B cell (primary cell): ENCODE data around the gene ARID4B. TPM values are rescaled to one million over a fixed set of nuclear protein-coding genes. Genes with fewer than 3 reads are reported as not detected.

ENCODE experiments used
- ATAC-seq: fragments of 200-7000 bp; cut with Tn5 transposase; one replicate; pipeline ENCODE4 v1.10.0; 2021; ENCODE audit warnings: low read depth, mild to moderate bottlenecking, moderate number of reproducible peaks, moderate library complexity
- CTCF ChIA-PET: fragments of 350-600 bp; sonication (Branson Sonifier 250); formaldehyde crosslinking; loops from one replicate; lab custom pipeline; 2021; ENCODE audit warnings: antibody characterized with exemption, inconsistent platforms; lab: Charles Lee
- POLR2A ChIA-PET: fragments of 350-600 bp; sonication (Branson Sonifier 250); formaldehyde crosslinking; loops from one replicate; lab custom pipeline; 2021; ENCODE audit warnings: antibody characterized with exemption; lab: Charles Lee
- DNase-seq: peaks from one replicate; pipeline ENCODE4 v3.0.0; 2013
- H2AFZ ChIP-seq: 2 replicates; pipeline ENCODE4 v1.6.1; 2012; ENCODE audit warnings: mild to moderate bottlenecking, low read depth, low read length; ENCODE audit not compliant: insufficient read depth, poor library complexity, severe bottlenecking
- H3K27ac ChIP-seq, 2 donors: 1 replicate in 1 of 2; 2 replicates in 1 of 2; pipeline ENCODE4 v1.5.1; 2012 to 2013; ENCODE audit warnings: low read length in 2 of 2, mild to moderate bottlenecking in 2 of 2, moderate library complexity in 1 of 2
- H3K27me3 ChIP-seq, 4 experiments: fragments of 200-600 bp in 1 of 4; sonication (generic) in 1 of 4; replicated peaks in 1 of 4; 1 replicate in 2 of 4; 2 replicates in 2 of 4; pipeline versions ENCODE4 v1.6.1 to v1.7.0; 2013 to 2016; ENCODE audit warnings: low read length in 3 of 4, mild to moderate bottlenecking in 2 of 4, mixed read lengths in 1 of 4, moderate library complexity in 1 of 4; ENCODE audit not compliant: insufficient read depth in 4 of 4, control insufficient read depth in 3 of 4; ENCODE audit errors: control extremely low read depth in 1 of 4
- H3K36me3 ChIP-seq, 2 experiments: replicated peaks in 1 of 2; 1 replicate in 1 of 2; 2 replicates in 1 of 2; pipeline versions ENCODE4 v1.6.1 to v1.7.1; 2013; ENCODE audit warnings: low read length in 1 of 2; ENCODE audit not compliant: insufficient read depth in 2 of 2, control insufficient read depth in 1 of 2; ENCODE audit errors: control extremely low read depth in 1 of 2, extremely low read depth in 1 of 2
- H3K4me1 ChIP-seq, 2 donors: fragments of 200-600 bp in 1 of 2; sonication (generic) in 1 of 2; 1 replicate in 1 of 2; 2 replicates in 1 of 2; pipeline versions ENCODE4 v1.5.1 to v1.6.1; 2013 to 2017; ENCODE audit warnings: low read length in 2 of 2; ENCODE audit not compliant: control insufficient read depth in 2 of 2, insufficient read depth in 2 of 2
- H3K4me2 ChIP-seq: replicated peaks from 2 replicates; pipeline ENCODE3; 2012; ENCODE audit warnings: mild to moderate bottlenecking, low read depth, low read length; ENCODE audit not compliant: poor library complexity, severe bottlenecking
- H3K4me3 ChIP-seq, 5 experiments: fragments of 200-600 bp in 1 of 5; sonication (generic) in 1 of 5; 1 replicate in 3 of 5; 2 replicates in 2 of 5; pipeline versions ENCODE4 v1.5.1 to v1.7.0; 2011 to 2016; ENCODE audit warnings: low read length in 4 of 5, mild to moderate bottlenecking in 4 of 5, low read depth in 2 of 5, control low read depth in 1 of 5, moderate library complexity in 1 of 5; ENCODE audit not compliant: insufficient read depth in 1 of 5; ENCODE audit errors: control extremely low read depth in 1 of 5, extremely low read depth in 1 of 5
- H3K79me2 ChIP-seq: fragments of 200-600 bp; sonication (generic); one replicate; pipeline ENCODE4 v1.6.0; 2016; ENCODE audit warnings: low read length; ENCODE audit not compliant: control insufficient read depth, insufficient read depth
- H3K9ac ChIP-seq: fragments of 200-600 bp; sonication (generic); 2 replicates; pipeline ENCODE4 v1.6.1; 2017; ENCODE audit warnings: mild to moderate bottlenecking, low read length, moderate library complexity
- H3K9me3 ChIP-seq, 3 donors: one replicate each; pipeline versions ENCODE4 v1.6.1 to v1.7.1; 2013; ENCODE audit warnings: low read length in 2 of 3; ENCODE audit not compliant: control insufficient read depth in 2 of 3, insufficient read depth in 1 of 3; ENCODE audit errors: control extremely low read depth in 1 of 3
- H4K20me1 ChIP-seq: 2 replicates; pipeline ENCODE4 v1.6.0; 2012; ENCODE audit warnings: mild to moderate bottlenecking, low read length; ENCODE audit not compliant: insufficient read depth, control insufficient read depth, poor library complexity, severe bottlenecking
- H3K27ac Mint-ChIP-seq: one replicate; pipeline ENCODE4 v1.8.0; 2021; ENCODE audit warnings: mixed read lengths
- H3K27me3 Mint-ChIP-seq: one replicate; pipeline ENCODE4 v1.8.0; 2021; ENCODE audit warnings: mixed read lengths
- H3K4me1 Mint-ChIP-seq: one replicate; pipeline ENCODE4 v1.8.0; 2021; ENCODE audit warnings: mixed read lengths
- H3K4me3 Mint-ChIP-seq: one replicate; pipeline ENCODE4 v1.8.0; 2021; ENCODE audit warnings: mixed read lengths
- H3K9me3 Mint-ChIP-seq: one replicate; pipeline ENCODE4 v1.8.0; 2022; ENCODE audit warnings: mixed read lengths; ENCODE audit not compliant: insufficient read depth
- EZH2 ChIP-seq: IDR thresholded peaks from 2 replicates; pipeline ENCODE4 v1.6.1; 2012; ENCODE audit warnings: borderline replicate concordance, low read depth, mild to moderate bottlenecking, moderate library complexity, low read length; ENCODE audit not compliant: insufficient read depth, poor library complexity, severe bottlenecking
- WGBS: methylation state at CpG from one replicate; pipeline ENCODE4 v1.1.5; 2013; ENCODE audit warnings: missing lambda C conversion rate; ENCODE audit not compliant: insufficient coverage; 5-methylcytosine and 5-hydroxymethylcytosine counted together
- intact Hi-C: fragments of 100-400 bp; cut with micrococcal nuclease; formaldehyde crosslinking; loops from one replicate; pipeline ENCODE4 v1.10.0; 2022
- polyA plus RNA-seq: library from polyadenylated mRNA; depleted of rRNA; stranded (reverse); fragments of >200 nt; gene quantifications from 2 replicates; pipeline ENCODE4 v1.2.3, GENCODE V29; 2012
- total RNA-seq, 2 donors: library from RNA; stranded (reverse); fragments of 120-200 nt in 1 of 2; gene quantifications; 1 replicate in 1 of 2; 2 replicates in 1 of 2; pipeline versions ENCODE4 v1.2.3 to v1.2.4, GENCODE V29; 2013 to 2022
- TF ChIP-seq, protein P1 (sequence below): fragments of 200-600 bp; IDR thresholded peaks from one replicate; pipeline ENCODE4 v1.8.0; 2022; ENCODE audit warnings: antibody characterized with exemption, mild to moderate bottlenecking

Gene ARID4B
- total and polyA plus RNA-seq, 2 donors (not counting 1 experiment from before 2014, with no cell fraction given): 13.2 to 110 TPM

DNA sequence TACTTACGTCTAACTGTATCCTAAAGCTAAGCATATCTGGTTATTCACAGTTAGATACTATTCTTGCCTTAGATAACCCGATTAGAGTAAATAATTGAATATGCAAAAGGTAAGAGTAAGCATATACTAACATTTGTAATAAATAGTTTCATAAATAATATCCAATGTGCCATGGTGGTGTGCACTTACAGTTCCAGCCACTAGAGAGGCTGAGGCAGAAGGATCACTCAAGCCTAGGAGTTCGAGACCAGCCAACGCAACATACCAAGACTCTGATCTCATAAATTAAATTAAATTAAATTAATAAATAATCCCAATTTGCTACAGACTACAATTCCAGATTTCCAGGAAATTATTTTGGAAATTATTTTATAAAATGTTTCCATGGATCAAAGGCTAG lies 12.2 kb downstream of the ARID4B start:
- ATAC-seq: no peak
- H3K9me3 ChIP-seq: no peaks in the 10 kb centered on the region
- Mint-ChIP-seq H3K9me3 (no peaks in the 10 kb centered on the region), H3K4me3 (no peak overlapping the region), H3K4me1 (peaks cover 56% of the 10 kb centered on the region), H3K27ac (no peak overlapping the region), H3K27me3 (no peaks in the 10 kb centered on the region)
- peaks cover 0 to 24% of the 10 kb centered on the region in 2 experiments for H3K36me3 ChIP-seq
- whole genome bisulfite sequencing: no CpG with 5 or more reads among the region's 4 CpGs
- H3K4me2 ChIP-seq: no peak overlapping the region
- intact Hi-C loops: no loop called here
- H3K9ac ChIP-seq: no peak overlapping the region
- TF ChIP-seq, protein P1, sequence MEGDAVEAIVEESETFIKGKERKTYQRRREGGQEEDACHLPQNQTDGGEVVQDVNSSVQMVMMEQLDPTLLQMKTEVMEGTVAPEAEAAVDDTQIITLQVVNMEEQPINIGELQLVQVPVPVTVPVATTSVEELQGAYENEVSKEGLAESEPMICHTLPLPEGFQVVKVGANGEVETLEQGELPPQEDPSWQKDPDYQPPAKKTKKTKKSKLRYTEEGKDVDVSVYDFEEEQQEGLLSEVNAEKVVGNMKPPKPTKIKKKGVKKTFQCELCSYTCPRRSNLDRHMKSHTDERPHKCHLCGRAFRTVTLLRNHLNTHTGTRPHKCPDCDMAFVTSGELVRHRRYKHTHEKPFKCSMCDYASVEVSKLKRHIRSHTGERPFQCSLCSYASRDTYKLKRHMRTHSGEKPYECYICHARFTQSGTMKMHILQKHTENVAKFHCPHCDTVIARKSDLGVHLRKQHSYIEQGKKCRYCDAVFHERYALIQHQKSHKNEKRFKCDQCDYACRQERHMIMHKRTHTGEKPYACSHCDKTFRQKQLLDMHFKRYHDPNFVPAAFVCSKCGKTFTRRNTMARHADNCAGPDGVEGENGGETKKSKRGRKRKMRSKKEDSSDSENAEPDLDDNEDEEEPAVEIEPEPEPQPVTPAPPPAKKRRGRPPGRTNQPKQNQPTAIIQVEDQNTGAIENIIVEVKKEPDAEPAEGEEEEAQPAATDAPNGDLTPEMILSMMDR: peak; percentile 13
- no peak for TF ChIP-seq EZH2
- no peak overlapping the region for H2AFZ ChIP-seq
- ChIA-PET POLR2A (no interaction called here), CTCF (interaction anchor here (2.3 kb wide), 1 partner anchor 63 kb away, joined by 6 read pairs; no protein-coding TSS in a partner anchor)
- no peak overlapping the region for H3K27ac ChIP-seq
- H3K79me2 ChIP-seq: peaks cover 98% of the 10 kb centered on the region
- H4K20me1 ChIP-seq: peaks cover 91% of the 10 kb centered on the region
- no peaks in the 10 kb centered on the region for H3K27me3 ChIP-seq
- no peak for DNase-seq
- no peak overlapping the region for H3K4me3 ChIP-seq
- H3K4me1 ChIP-seq: peaks cover 15 to 19% of the 10 kb centered on the region in 2 donors

DNA sequence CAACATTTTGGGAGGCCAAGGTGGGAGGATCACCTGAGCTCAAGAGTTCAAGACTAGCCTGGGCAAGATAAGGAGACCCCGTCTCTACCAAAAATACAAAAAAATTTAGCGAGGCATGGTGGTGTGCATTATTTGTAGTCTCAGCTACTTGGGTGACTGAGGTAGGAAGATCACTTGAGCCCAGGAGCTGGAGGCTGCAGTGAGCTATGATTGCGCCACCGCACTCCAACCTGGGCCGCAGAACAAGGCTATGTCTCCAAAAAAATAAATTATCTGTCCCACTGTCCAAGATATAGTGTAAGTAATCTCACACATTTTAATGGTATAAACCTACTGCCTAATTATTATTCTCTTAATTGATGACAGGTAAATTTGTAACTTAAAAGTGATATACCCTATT lies 12.8 kb downstream of the ARID4B start:
- peaks cover 98% of the 10 kb centered on the region for H3K79me2 ChIP-seq
- Mint-ChIP-seq H3K4me1 (peaks cover 54% of the 10 kb centered on the region), H3K9me3 (no peaks in the 10 kb centered on the region), H3K4me3 (no peak overlapping the region), H3K27me3 (no peaks in the 10 kb centered on the region), H3K27ac (no peak overlapping the region)
- peaks cover 91% of the 10 kb centered on the region for H4K20me1 ChIP-seq
- no peak overlapping the region for H3K4me2 ChIP-seq
- H3K9ac ChIP-seq: no peak overlapping the region
- H3K27ac ChIP-seq: no peak overlapping the region
- ATAC-seq (no peak), DNase-seq (no peak)
- H3K4me3 ChIP-seq: no peak overlapping the region
- peaks cover 0 to 23% of the 10 kb centered on the region in 2 experiments for H3K36me3 ChIP-seq
- no peaks in the 10 kb centered on the region for H3K9me3 ChIP-seq
- ChIA-PET CTCF (interaction anchor here (2.3 kb wide), 1 partner anchor 62 kb away, joined by 6 read pairs; no protein-coding TSS in a partner anchor), POLR2A (no interaction called here)
- no peak overlapping the region for H2AFZ ChIP-seq
- peaks cover 16 to 18% of the 10 kb centered on the region in 2 donors for H3K4me1 ChIP-seq
- intact Hi-C loops: no loop called here
- no CpG with 5 or more reads among the region's 5 CpGs for WGBS
- H3K27me3 ChIP-seq: no peaks in the 10 kb centered on the region
- TF ChIP-seq EZH2: no peak
- TF ChIP-seq, protein P1: no peak
